Endothelial cell of hepatic sinusoid (primary cell): Measurements from ENCODE around the gene IL1RAPL1.

Experiments used
- in situ Hi-C: cut with HindIII; loops from 2 replicates; pipeline ENCODE4 v1.10.0; 2017; ENCODE audit warnings: low sequenced_read_pairs

IL1RAPL1 gene

GRCh38 chrX:28946846-28947245 lies 359.6 kb downstream of the IL1RAPL1 start:
- in situ Hi-C loops = no loop called here

DNA sequence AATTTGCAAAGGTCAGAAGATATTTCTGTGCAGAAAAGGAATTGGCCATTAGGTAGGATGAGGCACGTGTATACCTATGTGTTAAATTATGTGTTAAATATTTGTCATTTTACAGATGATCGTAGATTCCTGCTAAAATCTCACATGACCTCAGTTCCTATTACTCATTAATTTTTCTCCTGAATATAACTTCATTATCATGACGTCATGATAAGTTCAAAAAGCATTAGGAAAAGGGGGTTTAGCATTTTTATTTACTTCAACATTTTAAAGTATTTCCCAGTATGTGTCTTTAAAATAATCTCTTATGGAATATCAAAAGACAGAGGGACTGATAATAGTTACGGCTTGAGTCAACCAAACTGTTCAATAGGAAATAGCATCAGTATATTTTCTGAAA lies 372.8 kb downstream of the IL1RAPL1 start:
- in situ Hi-C loops = no loop called here

DNA sequence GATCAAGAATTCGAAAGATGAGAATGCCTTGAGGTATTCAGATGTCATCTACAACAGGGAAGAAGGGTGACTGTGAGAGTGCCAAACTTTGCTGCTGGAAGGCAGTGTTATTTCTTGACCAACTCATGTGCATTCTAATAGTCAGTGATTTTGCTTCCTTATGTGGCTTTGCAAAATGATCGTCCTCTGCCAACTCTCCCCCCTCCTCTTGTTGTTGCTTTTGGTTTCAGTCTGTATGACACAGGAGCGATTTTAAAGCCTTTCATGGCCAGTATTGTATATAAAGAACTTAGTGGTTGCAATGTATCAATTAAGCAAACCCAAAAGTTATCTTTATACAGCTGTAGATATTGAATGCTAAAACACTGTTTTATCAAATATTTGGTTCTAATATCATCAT lies 379.1 kb downstream of the IL1RAPL1 start:
- in situ Hi-C loops = no loop called here

DNA sequence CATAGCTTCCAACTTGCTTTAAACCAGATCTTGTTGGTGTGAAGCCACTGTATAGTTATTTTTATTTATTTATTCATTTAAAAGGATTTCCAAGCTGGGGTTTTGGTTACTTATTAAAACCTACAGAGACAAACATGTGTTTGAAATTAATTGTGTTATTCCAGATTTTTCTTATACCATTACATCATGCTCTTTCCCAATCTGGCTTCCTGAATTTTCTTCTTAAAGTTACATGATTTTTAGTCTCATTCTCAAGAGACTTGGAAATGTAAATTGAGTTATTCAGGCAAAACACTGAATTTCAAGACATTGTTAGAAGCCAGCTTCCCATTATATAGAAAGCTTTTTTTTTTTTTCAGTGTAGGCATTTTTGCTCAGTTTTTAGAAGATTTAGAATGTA lies 381.9 kb downstream of the IL1RAPL1 start:
- in situ Hi-C loops = no loop called here

GRCh38 chrX:28979877-28980276 lies 392.6 kb downstream of the IL1RAPL1 start:
- in situ Hi-C loops = no loop called here

GRCh38 chrX:28981952-28982351 lies 394.7 kb downstream of the IL1RAPL1 start:
- in situ Hi-C loops = no loop called here

DNA sequence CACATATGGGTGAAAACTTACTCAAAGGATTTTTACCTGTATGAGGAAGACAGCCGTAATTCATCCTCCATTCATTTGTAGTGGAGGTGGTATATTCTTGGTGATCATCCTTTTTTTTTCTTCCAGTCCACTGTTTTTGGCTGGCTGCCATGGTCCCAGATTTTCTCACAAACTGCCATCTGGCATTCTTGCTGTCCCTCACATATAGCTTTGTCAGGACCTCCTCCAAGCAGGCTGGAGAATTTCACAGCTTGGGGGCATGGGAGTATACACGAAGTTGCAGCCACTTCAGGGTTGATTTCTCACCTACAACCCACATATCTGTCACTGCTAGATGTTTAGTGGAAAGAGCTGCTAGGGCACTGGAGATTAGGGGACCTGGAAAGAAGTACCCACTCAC lies 401.0 kb downstream of the IL1RAPL1 start:
- in situ Hi-C loops = no loop called here

GRCh38 chrX:28997706-28998463 lies 410.6 kb downstream of the IL1RAPL1 start:
- in situ Hi-C loops = no loop called here

DNA sequence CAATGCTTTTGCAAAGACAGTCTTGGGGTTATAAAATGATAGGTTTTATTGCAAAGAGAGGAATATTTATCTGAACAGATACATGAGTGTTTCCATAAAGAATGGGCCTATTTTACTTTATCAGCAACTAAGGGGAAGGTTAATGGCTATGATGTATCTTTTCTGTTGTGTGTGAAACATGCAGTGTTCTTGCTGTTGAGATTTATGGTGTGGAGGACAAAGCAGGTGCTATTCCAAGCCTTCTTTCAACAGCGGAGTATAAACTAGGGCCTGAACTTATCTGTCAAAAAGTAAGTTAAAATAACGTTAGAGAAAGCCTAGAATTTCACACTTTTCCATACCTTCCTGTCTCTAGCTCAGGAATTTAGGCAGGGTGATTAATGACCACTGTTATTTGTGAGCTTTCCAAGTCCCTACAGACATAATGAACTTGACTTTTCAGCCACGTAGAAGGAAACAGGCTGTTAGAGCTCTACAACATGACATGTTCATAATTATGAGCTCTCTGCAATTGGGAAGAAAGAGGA lies 411.4 kb downstream of the IL1RAPL1 start:
- in situ Hi-C loops = no loop called here

- in situ Hi-C loops = no loop called here
Observed at GRCh38 chrX:29012867-29013266, 425.6 kb downstream of the IL1RAPL1 start.

GRCh38 chrX:29023207-29023606 lies 436.0 kb downstream of the IL1RAPL1 start:
- in situ Hi-C loops = no loop called here

DNA sequence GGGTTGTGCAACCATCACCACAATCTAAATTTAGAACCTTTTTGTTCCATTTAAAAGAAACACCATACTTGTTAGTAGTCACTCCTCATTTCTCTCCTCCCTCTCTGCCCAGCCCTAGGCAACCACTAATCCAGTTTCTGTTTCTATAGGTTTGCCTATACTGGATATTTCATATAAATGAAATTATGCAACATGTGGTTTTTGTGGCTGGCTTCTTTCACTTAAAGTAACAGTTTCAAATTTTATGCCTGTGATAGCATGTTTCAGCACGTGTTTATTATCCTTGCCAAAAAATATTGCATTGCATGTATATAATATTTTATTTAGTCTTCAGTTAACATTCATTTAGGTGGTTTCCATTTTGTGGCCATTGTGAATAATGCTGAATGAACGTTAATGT lies 437.6 kb downstream of the IL1RAPL1 start:
- in situ Hi-C loops = no loop called here

- in situ Hi-C loops = no loop called here
Observed at GRCh38 chrX:29039501-29039900, 452.3 kb downstream of the IL1RAPL1 start.

GRCh38 chrX:29040160-29040559 lies 452.9 kb downstream of the IL1RAPL1 start:
- in situ Hi-C loops = no loop called here

- in situ Hi-C loops = no loop called here
Observed at GRCh38 chrX:29042341-29042740, 455.1 kb downstream of the IL1RAPL1 start.

GRCh38 chrX:29043746-29044145 lies 456.5 kb downstream of the IL1RAPL1 start:
- in situ Hi-C loops = no loop called here

DNA sequence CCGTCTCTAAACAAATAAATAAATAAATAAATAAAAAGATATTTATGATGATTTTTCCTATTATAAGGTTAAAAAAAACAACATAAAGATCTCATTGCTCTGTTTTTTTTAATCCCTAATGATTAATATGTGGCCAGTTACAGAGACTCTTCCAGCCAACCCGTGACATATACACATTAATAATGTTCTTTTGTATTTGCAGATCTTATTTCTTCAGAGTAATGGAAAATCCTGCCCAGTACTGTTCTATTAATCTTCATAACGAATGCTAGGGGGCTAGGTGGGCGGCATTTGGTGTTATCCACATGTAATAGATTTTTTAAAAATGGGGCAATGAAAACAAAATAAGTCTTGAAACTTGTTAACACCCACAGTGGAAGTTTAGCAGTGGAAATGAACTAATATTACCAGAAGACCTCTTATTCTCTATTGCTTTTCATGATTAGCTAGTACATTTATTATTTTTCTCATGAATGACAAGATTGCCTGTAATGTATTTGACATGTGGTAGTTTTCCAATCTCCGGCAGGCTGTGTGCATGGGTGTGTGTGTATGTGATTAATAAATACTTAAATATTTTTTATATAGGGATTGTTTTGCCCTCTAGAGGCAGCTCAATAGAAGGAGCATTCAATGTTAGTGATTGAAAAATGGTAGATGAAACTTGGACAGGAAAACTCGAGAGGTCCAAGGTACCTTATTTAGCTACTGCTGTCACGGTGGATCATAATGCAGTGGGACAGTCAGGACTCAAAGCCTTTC lies 457.4 kb downstream of the IL1RAPL1 start:
- in situ Hi-C loops = no loop called here

- in situ Hi-C loops = loop anchor here (5.0 kb wide), 1 partner anchor 33 kb away; no protein-coding TSS in a partner anchor
Observed at GRCh38 chrX:29065477-29065876, 478.2 kb downstream of the IL1RAPL1 start.

DNA sequence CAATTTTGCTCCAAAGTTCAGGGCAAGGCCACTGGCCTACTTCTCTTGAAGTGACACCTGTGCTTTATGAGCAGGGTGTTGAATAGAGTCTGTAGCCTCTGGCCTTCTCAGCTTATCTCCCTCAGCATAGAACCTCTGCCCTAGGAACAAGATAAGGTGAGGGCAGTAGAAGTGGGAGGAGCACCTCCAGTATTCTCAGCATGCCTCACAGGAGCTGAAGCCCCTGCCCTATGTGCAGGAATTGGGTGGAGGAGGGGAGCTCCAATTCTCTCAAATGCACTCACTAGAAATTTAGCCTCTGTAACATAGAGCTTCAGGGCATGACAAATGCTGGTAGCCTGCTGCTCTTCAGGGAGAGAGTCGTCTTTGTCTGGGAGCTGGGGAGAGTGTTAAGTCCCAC lies 479.3 kb downstream of the IL1RAPL1 start:
- in situ Hi-C loops = loop anchor here (5.0 kb wide), 1 partner anchor 34 kb away; no protein-coding TSS in a partner anchor

- in situ Hi-C loops = loop anchor here (5.0 kb wide), 1 partner anchor 35 kb away; no protein-coding TSS in a partner anchor
Observed at GRCh38 chrX:29067351-29067750, 480.1 kb downstream of the IL1RAPL1 start.

GRCh38 chrX:29071525-29072320 lies 484.5 kb downstream of the IL1RAPL1 start:
- in situ Hi-C loops = no loop called here
